ENCODE data around the gene GPX2. TPM values are rescaled to one million over a fixed set of nuclear protein-coding genes. Genes with fewer than 3 reads are reported as not detected.

The GPX2 gene
- total RNA-seq: 10 to 100 TPM; 14.3 to 26.7 TPM

- Histone ChIP-seq H3K36me3 (replicated peaks in 1 of 2; ENCODE audit: insufficient read depth in 1 of 2, low read depth in 2 of 2) (no peaks in the 10 kb centered on the region), H3K9me3 (no peaks in the 10 kb centered on the region), H3K4me1 (peaks cover 62% of the 10 kb centered on the region), H3K27ac (peak within 1 kb of the TSS; percentile 35 to 75 (median 71)), H3K27me3 (no peaks in the 10 kb centered on the region), H3K4me3 (no peak within 1 kb of the TSS)
- WGBS, 2 donors: 61 to 62% methylated on average over 13 of the region's 13 CpGs
- TF ChIP-seq, protein P1, sequence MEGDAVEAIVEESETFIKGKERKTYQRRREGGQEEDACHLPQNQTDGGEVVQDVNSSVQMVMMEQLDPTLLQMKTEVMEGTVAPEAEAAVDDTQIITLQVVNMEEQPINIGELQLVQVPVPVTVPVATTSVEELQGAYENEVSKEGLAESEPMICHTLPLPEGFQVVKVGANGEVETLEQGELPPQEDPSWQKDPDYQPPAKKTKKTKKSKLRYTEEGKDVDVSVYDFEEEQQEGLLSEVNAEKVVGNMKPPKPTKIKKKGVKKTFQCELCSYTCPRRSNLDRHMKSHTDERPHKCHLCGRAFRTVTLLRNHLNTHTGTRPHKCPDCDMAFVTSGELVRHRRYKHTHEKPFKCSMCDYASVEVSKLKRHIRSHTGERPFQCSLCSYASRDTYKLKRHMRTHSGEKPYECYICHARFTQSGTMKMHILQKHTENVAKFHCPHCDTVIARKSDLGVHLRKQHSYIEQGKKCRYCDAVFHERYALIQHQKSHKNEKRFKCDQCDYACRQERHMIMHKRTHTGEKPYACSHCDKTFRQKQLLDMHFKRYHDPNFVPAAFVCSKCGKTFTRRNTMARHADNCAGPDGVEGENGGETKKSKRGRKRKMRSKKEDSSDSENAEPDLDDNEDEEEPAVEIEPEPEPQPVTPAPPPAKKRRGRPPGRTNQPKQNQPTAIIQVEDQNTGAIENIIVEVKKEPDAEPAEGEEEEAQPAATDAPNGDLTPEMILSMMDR (IDR thresholded peaks at IDR 0.05): no peak
- TF ChIP-seq POLR2A (IDR thresholded peaks at IDR 0.05): peak in 2 of 3 donors; percentile 37
- intact Hi-C loops (cut with DNase I): no loop called here
- ATAC-seq (peak; percentile 85), DNase-seq (peak; percentile 79 to 90 (median 85))
Measured at GRCh38 chr14:64942531-64943111, at the start of gene GPX2. GPX2 (minus strand) TSS chr14:64942745; CDS start chr14:64942726, 19 bp downstream.

- H3K27me3 ChIP-seq: no peaks in the 10 kb centered on the region
- ATAC-seq (no peak), DNase-seq (no peak)
- no peak overlapping the region for H3K27ac ChIP-seq
- H3K9me3 ChIP-seq: no peaks in the 10 kb centered on the region
- 46 to 52% methylated on average over 4 of the region's 4 CpGs for WGBS, 2 donors
- TF ChIP-seq, protein P1 (IDR thresholded peaks at IDR 0.05): no peak
- TF ChIP-seq POLR2A (IDR thresholded peaks at IDR 0.05): no peak
- peaks cover 19% of the 10 kb centered on the region for H3K4me1 ChIP-seq
- H3K36me3 ChIP-seq (replicated peaks in 1 of 2; ENCODE audit: insufficient read depth in 1 of 2, low read depth in 2 of 2): no peaks in the 10 kb centered on the region
- intact Hi-C loops (cut with DNase I): no loop called here
- no peak overlapping the region for H3K4me3 ChIP-seq
Measured at GRCh38 chr14:64990939-64991338, 48.4 kb upstream of the GPX2 start.

- Histone ChIP-seq H3K27me3 (no peaks in the 10 kb centered on the region), H3K9me3 (no peaks in the 10 kb centered on the region), H3K4me1 (peaks cover 20% of the 10 kb centered on the region), H3K27ac (no peak overlapping the region), H3K4me3 (no peak overlapping the region), H3K36me3 (replicated peaks in 1 of 2; ENCODE audit: insufficient read depth in 1 of 2, low read depth in 2 of 2) (no peaks in the 10 kb centered on the region)
- 61 to 70% methylated on average over 3 of the region's 3 CpGs for WGBS, 2 donors
- no peak for DNase-seq
- TF ChIP-seq, protein P1 (IDR thresholded peaks at IDR 0.05): no peak
- no peak for TF ChIP-seq POLR2A (IDR thresholded peaks at IDR 0.05)
- intact Hi-C loops (cut with DNase I): no loop called here
- no peak for ATAC-seq
Measured at GRCh38 chr14:64990296-64990695, 47.8 kb upstream of the GPX2 start.

- intact Hi-C loops (cut with DNase I): no loop called here
- Histone ChIP-seq H3K36me3 (replicated peaks in 1 of 2; ENCODE audit: insufficient read depth in 1 of 2, low read depth in 2 of 2) (no peaks in the 10 kb centered on the region), H3K4me3 (peak overlapping the region; percentile 44 to 87), H3K27me3 (no peaks in the 10 kb centered on the region), H3K4me1 (peaks cover 24% of the 10 kb centered on the region), H3K9me3 (no peaks in the 10 kb centered on the region), H3K27ac (peak overlapping the region; percentile 67 to 94 (median 85))
- TF ChIP-seq, protein P1 (IDR thresholded peaks at IDR 0.05): no peak
- TF ChIP-seq POLR2A (IDR thresholded peaks at IDR 0.05): no peak
- 0% methylated on average over 6 to 8 of the region's 8 CpGs for WGBS, 2 donors
- ATAC-seq (no peak), DNase-seq (no peak)
Measured at GRCh38 chr14:64987438-64987767, 44.9 kb upstream of the GPX2 start.
